Osteoblast (primary cell): ENCODE data around the gene PIN1. TPM values are rescaled to one million over a fixed set of nuclear protein-coding genes. Genes with fewer than 3 reads are reported as not detected.

ENCODE experiments used
- DNase-seq: peaks from one replicate; pipeline ENCODE4 v3.0.0; 2011; ENCODE audit warnings: low spot score, mixed read lengths; ENCODE audit not compliant: insufficient read length; ENCODE audit errors: missing footprints
- H2AFZ ChIP-seq: 2 replicates; pipeline ENCODE4 v1.6.0; 2011; ENCODE audit warnings: mild to moderate bottlenecking, low read length
- H3K27ac ChIP-seq: 2 replicates; pipeline ENCODE4 v1.5.1; 2011; ENCODE audit warnings: mild to moderate bottlenecking, low read depth, low read length, moderate library complexity
- H3K27me3 ChIP-seq: 2 replicates; pipeline ENCODE4 v1.6.0; 2012; ENCODE audit warnings: mild to moderate bottlenecking, control low read depth, inconsistent platforms, low read length, moderate library complexity; ENCODE audit not compliant: insufficient read depth
- H3K36me3 ChIP-seq: 2 replicates; pipeline ENCODE4 v1.5.1; 2011; ENCODE audit warnings: mild to moderate bottlenecking, low read length, control low read depth, moderate library complexity; ENCODE audit not compliant: insufficient read depth
- H3K4me1 ChIP-seq: 2 replicates; pipeline ENCODE4 v1.5.1; 2011; ENCODE audit warnings: mild to moderate bottlenecking, low read length, control low read depth, moderate library complexity; ENCODE audit not compliant: insufficient read depth
- H3K4me2 ChIP-seq: 2 replicates; pipeline ENCODE4 v1.6.0; 2011; ENCODE audit warnings: mild to moderate bottlenecking, low read length; ENCODE audit not compliant: insufficient read depth
- H3K4me3 ChIP-seq: fragments of 200-600 bp; sonication (generic); 3 replicates; pipeline ENCODE4 v1.5.1; 2012; ENCODE audit warnings: mild to moderate bottlenecking, low read length, inconsistent platforms; ENCODE audit not compliant: insufficient read depth
- H3K79me2 ChIP-seq: 2 replicates; pipeline ENCODE4 v1.6.0; 2012; ENCODE audit warnings: mild to moderate bottlenecking, low read length, control low read depth, inconsistent platforms; ENCODE audit not compliant: insufficient read depth
- H3K9me3 ChIP-seq: 2 replicates; pipeline ENCODE4 v1.5.1; 2011; ENCODE audit warnings: low read depth, low read length, control low read depth
- H4K20me1 ChIP-seq: 2 replicates; pipeline ENCODE4 v1.6.0; 2012; ENCODE audit warnings: mild to moderate bottlenecking, low read length, control low read depth; ENCODE audit not compliant: insufficient read depth
- CTCF ChIP-seq: IDR thresholded peaks from 2 replicates; pipeline ENCODE4 v1.5.1; 2011; ENCODE audit warnings: mild to moderate bottlenecking, low read depth, low read length, moderate library complexity; ENCODE audit errors: extremely low read depth
- total RNA-seq: library from RNA; depleted of rRNA; stranded (reverse); fragments of >200 nt; gene quantifications from 2 replicates; pipeline ENCODE4 v1.2.3, GENCODE V29; 2012

The PIN1 gene
- total RNA-seq, 1 donor: 62.6 TPM

- no peak for DNase-seq
- peaks cover 4% of the 10 kb centered on the region for H4K20me1 ChIP-seq
- H3K27me3 ChIP-seq: no peaks in the 10 kb centered on the region
- peaks cover 23% of the 10 kb centered on the region for H3K36me3 ChIP-seq
- H3K4me2 ChIP-seq: no peak overlapping the region
- no peak overlapping the region for H3K4me3 ChIP-seq
- no peaks in the 10 kb centered on the region for H3K9me3 ChIP-seq
- H3K27ac ChIP-seq: no peak overlapping the region
- TF ChIP-seq CTCF: no peak
- H3K79me2 ChIP-seq: peaks cover 8% of the 10 kb centered on the region
- no peaks in the 10 kb centered on the region for H3K4me1 ChIP-seq
- no peak overlapping the region for H2AFZ ChIP-seq
These were observed 26.0 kb upstream of the PIN1 start for GRCh38 chr19:9808855-9809824.

GRCh38 chr19:9811139-9811538 is 24.0 kb upstream of the PIN1 start:
- no peaks in the 10 kb centered on the region for H3K4me1 ChIP-seq
- H2AFZ ChIP-seq: no peak overlapping the region
- H3K9me3 ChIP-seq: no peaks in the 10 kb centered on the region
- H4K20me1 ChIP-seq: peaks cover 4% of the 10 kb centered on the region
- no peaks in the 10 kb centered on the region for H3K27me3 ChIP-seq
- no peak for TF ChIP-seq CTCF
- peak; percentile 31 for DNase-seq
- H3K4me3 ChIP-seq: no peak overlapping the region
- peaks cover 22% of the 10 kb centered on the region for H3K79me2 ChIP-seq
- no peak overlapping the region for H3K27ac ChIP-seq
- H3K36me3 ChIP-seq: peaks cover 23% of the 10 kb centered on the region
- no peak overlapping the region for H3K4me2 ChIP-seq

- Histone ChIP-seq H3K9me3 (no peaks in the 10 kb centered on the region), H3K4me1 (peaks cover 11% of the 10 kb centered on the region), H2AFZ (peak overlapping the region; percentile 95), H3K4me3 (peak overlapping the region; percentile 100), H3K27me3 (no peaks in the 10 kb centered on the region), H4K20me1 (peaks cover 6% of the 10 kb centered on the region), H3K79me2 (peaks cover 47% of the 10 kb centered on the region), H3K27ac (peak overlapping the region; percentile 92), H3K4me2 (peak overlapping the region; percentile 99), H3K36me3 (no peaks in the 10 kb centered on the region)
- no peak for DNase-seq
- TF ChIP-seq CTCF: no peak
These were observed 16.9 kb upstream of the PIN1 start for GRCh38 chr19:9818175-9818733.
